Measurements from ENCODE around the gene TMEM120A.

DNA sequence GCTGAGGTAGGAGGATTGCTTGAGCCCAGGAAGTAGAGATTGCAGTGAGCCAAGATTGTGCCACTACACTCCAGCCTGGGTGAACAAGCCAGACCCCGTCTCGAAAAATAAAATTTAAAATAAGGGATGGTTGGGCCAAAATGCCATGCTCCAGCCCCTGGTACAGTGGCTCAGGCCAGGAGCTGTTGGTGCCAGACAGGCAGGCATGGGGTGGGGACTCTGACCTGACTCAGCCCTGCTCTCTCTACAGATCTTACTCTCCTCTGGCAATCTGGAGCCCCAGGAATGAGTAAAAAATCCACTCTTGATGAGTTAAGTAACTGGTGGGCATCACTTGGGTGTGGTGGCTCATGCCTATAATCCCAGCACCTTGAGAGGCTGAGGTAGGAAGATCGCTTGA is 8.4 kb upstream of the TMEM120A start:
- TF ChIP-seq POLR2A (IDR thresholded peaks at IDR 0.05): no peak
- TF ChIP-seq, protein P1, sequence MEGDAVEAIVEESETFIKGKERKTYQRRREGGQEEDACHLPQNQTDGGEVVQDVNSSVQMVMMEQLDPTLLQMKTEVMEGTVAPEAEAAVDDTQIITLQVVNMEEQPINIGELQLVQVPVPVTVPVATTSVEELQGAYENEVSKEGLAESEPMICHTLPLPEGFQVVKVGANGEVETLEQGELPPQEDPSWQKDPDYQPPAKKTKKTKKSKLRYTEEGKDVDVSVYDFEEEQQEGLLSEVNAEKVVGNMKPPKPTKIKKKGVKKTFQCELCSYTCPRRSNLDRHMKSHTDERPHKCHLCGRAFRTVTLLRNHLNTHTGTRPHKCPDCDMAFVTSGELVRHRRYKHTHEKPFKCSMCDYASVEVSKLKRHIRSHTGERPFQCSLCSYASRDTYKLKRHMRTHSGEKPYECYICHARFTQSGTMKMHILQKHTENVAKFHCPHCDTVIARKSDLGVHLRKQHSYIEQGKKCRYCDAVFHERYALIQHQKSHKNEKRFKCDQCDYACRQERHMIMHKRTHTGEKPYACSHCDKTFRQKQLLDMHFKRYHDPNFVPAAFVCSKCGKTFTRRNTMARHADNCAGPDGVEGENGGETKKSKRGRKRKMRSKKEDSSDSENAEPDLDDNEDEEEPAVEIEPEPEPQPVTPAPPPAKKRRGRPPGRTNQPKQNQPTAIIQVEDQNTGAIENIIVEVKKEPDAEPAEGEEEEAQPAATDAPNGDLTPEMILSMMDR (IDR thresholded peaks at IDR 0.05): no peak
- no peak for TF ChIP-seq EP300 (IDR thresholded peaks at IDR 0.05)

Data from ovary (tissue), 3 donors.